Stimulated activated CD4-positive, alpha-beta T cell treated with anti-CD3 and anti-CD28 coated beads, Interleukin-2, amount 100 ng/mL, for 4 hours (primary cell): Measurements from ENCODE around the gene SUGCT.
"Not testable (repeated sequence)": the region's sequence is repeated elsewhere in the genome, so short reads cannot be mapped to it uniquely, and the experiment has no call there.

Source experiments
- DNase-seq: peaks from one replicate; pipeline ENCODE4 v3.0.0-alpha.2; 2020; ENCODE audit warnings: low read depth

Gene SUGCT

GRCh38 chr7:40580776-40581175, 446.0 kb downstream of the SUGCT start:
- no peak for DNase-seq

GRCh38 chr7:40582539-40582938, 447.7 kb downstream of the SUGCT start:
- no peak for DNase-seq

GRCh38 chr7:40583667-40584444, 449.1 kb downstream of the SUGCT start:
- DNase-seq, result no peak

DNA sequence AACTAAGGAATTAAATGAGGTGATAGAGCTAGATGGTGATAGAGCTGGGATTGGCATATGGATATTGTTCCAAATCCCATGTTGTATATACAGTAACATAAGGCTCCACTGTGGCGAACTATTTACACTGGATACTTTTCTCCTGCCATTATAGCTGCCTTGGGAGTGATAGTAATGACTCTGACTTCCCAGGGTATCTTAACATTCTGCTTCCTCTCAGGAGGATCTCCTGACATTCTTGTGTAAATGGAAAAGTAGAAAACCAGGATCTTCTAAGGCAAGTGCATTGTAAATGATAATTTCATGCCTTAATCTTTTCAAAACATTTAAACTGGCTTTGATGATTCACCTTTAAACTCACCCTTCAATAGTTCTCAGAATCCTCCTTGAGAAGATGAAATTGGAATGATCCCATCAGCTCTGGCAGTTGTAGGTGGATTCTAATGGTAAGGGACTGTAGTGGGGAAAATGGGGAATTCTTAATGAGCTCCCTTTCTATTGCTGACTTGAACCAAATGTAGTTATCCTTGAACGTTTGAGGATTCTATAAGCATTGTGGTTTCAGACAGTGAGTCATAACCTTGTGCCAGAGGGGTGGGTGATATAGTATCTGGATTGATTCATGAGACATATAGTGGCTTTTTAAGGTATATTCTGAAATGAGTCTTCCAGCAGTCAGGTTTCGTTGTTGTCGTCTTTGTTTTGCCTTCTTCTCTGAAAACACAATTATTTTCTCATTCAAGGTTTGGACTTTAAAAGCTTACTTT, 450.0 kb downstream of the SUGCT start:
- DNase-seq, result no peak

- DNase-seq, result no peak
These were observed 451.4 kb downstream of the SUGCT start for GRCh38 chr7:40586197-40586596.

DNA sequence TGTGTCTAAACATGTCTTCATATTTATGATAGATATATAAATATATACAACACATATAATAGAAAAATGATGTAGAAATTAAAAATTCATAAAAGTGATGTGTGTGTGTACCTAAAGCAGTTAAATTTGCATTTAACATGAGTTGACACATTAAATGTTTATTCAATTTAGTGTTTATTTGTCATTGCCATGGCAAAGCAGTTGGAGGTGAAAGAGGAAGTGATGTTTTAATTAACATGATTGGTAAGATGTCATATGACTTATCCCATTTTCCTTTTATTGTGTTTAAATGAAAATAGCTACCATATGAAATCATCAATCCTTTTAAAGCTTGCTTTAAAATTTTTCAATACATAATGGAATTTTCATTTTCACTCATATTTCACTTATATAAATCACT, 452.6 kb downstream of the SUGCT start:
- DNase-seq, result no peak

GRCh38 chr7:40595129-40595528, 460.3 kb downstream of the SUGCT start:
- DNase-seq, result no peak

GRCh38 chr7:40595832-40596231, 461.0 kb downstream of the SUGCT start:
- no peak for DNase-seq

DNA sequence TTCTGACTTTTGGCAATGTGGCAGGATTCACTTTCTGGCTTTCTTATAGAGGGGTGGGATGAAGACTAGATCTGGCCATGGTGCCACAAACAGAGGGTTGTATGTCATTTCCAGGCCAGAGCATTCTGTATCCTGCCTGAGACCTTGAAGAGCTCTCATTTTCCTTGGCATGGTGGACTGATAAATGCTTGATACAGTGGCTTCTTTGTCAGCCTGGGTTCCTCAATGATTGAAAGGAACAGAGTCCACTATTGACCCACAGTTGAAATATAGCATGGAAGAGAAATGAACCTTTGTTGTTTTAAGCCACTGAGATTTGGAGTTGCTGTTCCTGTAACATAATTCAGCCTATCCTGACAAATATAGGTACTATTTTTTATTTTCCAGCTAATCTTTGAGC, 462.7 kb downstream of the SUGCT start:
- no peak for DNase-seq

GRCh38 chr7:40598915-40599314, 464.1 kb downstream of the SUGCT start:
- no peak for DNase-seq

DNA sequence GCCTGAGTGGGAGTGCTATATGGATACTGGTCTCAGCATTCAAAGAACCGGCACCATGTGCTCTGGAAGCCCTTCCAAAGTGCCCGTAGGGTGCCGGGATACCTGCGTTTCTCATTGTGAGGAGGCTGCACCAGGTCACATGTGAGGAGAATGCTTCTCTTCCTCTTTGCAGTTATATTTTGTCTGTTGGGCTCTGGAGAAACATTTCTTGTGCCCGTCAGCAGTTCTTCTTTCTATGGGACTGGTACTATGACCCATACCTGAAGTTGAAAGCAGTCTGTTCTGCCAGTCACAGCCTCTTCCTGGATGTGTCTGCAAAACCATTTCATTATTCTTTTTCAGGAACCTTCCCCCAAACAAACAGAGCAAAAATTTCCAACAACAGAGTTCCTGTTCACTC, 465.0 kb downstream of the SUGCT start:
- no peak for DNase-seq

DNA sequence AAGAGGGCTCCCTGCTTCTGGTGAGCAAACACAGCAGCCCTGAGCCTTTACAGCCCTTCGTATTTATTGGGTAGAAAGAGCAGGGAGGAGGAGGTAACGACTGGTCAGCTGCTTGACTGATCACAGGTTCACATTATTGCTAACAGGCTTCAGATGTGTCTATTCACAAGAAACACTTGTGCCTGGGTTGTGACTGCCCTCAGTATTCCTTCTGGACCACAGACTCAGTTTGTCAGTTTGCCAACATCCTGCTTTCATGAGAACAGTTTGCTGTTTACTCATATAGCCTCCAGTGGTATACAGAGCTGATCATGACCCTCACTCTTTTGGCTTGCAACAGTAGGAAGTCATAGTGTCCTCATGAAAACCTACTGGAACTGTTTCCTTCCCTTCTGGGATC, 467.5 kb downstream of the SUGCT start:
- not testable (repeated sequence) for DNase-seq

DNA sequence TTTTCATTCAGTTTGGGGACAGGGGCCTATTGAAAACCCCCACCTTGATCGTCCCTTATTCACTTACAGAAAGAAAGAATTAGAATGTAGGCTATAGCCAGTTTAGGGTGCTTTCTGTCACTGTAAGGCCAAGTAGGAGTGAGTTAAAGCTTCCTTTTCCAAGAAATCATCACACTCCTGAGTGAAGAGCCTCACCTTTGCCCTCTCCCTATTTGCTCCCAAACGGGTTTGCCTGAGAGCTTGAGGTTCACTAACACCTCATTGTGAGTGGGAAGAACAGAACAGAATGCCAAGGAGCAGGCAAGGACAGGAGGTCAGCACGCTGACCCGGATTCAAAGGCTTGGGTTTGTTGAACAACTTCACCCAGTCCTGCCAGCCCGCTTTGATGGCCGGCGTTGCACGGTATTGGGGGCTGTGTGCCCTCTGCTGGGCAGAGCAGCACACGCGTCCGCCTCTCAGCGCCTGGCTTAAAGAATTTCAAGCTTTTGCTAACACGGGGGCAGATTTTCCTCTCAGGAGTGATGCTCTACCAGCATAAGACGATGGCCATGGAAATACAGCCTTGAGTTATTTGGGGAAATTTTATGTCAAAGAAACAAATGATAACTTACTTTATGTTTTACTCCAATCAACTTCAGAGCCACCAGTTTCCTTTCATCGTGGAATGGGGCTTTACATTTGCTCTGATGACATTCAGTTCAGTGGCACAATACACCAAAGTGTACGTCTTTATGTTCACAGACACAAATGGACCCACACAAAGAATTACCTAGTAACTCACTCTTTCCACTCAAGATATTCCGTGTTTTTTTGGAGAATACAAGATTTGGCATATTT, 470.0 kb downstream of the SUGCT start:
- DNase-seq, result no peak

DNA sequence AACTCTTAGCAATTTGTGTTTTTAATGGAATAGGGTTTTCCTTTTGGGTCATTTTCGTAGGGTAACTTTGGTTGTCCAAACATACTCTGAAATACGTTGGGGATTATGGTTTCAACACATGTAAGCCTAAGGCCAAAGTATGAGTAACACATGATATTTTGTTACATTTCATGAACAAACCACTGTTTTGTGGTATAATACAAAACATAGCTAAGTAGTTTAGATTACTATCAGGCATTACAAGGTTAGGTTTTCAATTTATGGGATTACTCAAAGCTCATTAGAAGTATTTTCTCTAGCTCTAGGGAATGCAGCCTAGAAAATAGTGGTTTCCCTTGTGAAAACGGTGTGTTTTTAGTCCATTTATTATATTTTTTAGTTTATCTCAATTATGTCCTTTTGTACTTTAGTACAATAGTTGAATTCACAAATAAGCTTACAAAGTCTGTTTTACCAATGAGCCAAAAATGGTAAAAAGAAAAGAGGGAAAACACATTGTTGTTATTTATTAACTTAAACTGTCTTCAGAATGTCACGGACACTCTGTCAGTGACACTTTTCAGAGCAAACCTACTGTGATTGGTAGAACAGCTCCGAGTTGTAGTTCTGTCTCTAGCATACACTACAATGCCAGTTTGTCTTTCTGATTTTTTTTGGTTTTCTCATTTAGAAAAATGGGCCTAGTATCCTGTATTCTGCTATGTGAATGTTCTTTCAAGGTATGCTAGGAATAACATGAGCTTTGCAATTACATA, 473.7 kb downstream of the SUGCT start:
- DNase-seq, result no peak

GRCh38 chr7:40610461-40610860, 475.7 kb downstream of the SUGCT start:
- no peak for DNase-seq

DNA sequence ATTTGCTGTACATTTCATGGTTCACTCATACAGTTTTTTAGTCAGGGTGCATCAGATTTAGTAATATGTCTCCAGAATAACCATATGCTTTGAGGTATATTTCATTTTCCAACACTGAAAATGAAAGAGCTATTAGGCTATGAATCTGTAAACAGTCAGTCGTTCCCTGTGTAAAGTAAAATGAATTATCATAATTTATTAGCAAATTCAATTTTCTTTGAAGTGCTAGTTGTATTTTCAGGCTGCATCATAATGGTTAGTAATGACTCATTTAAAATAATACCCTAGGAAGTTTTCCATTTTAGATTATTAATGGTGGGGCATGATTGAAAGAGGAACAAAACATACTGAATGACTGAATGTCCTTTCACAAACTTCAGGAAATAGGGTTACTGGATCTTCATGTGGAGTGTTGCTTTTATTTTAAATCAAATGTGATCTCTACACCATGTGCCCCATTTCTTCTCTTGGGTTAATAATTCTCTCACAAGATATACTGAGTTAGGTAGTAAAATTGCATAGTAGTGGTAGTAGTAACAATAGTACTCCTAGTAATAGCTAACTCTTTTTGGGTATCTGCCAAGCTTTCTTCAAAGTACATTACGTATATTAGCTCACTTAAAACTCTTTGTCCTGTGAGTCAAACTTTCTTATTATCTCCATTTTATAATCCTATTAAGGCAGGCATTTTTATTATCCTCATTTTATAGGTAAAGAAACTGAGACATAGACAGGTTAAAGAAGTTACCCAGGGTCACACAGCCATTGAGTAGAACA, 476.5 kb downstream of the SUGCT start:
- no peak for DNase-seq

- DNase-seq, result no peak
These were observed 477.5 kb downstream of the SUGCT start for GRCh38 chr7:40612298-40612697.

DNA sequence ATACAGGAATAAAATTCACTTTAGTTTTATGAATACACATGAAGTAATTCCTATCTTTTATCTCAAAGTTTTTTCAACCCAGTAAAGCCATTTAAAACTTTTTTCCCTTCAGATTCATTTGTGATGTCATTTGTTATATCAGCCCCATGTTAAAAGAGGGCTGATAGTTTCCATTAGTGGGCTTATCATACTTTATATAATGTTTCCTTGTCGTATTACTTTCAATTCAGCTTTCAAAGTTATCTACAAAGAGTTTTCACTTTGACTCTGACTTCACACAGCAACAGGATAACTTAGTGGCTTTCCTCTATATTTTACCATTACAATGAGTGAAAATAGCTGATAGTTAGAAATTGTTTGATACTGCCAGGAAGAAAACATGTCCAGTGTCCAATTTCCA, 484.8 kb downstream of the SUGCT start:
- DNase-seq, result no peak

DNA sequence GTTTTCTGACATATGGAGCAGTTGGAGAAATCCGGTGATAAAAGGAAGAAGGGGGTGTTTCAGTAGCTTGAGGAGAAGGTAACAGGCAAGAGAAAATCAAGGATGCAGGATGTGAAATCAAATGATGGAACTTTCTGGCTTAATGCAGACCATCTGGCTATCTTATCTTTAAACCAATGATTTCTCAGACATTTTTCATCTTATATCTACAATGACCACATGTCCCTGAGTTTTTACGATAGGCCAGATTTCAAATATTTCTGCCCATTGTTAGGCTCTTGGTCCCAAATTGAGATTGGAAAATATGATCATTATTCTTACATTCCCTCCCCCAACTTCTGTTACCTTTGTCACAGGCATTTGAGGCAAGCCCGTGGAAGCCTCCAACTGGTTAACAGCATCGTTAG, 486.8 kb downstream of the SUGCT start:
- no peak for DNase-seq

DNA sequence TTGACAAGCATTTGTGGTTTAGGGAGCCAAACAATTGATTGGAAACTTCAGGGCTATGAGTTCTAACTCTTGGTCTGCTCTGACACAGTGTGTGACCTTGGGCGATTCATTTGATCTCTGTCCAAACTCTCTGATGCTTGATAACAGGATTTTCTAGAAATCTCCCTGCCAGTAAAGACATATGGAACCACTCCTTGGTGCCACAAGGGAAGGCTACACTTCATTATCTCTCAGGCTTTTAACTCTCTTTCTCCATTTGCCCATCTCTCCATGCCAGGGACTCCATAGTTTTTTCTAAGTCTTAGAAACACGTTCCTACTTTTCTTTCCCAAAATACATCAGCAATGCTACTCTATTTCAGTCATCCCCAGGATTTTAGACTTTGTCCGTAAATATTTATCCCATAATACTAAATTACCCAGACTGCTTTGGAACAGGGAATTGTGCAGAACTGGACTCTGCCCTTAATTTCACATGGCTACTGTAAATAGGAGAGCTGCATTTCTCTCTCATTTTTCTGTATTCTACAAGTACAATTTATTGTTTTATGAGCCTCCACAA, 488.2 kb downstream of the SUGCT start:
- no peak for DNase-seq

DNA sequence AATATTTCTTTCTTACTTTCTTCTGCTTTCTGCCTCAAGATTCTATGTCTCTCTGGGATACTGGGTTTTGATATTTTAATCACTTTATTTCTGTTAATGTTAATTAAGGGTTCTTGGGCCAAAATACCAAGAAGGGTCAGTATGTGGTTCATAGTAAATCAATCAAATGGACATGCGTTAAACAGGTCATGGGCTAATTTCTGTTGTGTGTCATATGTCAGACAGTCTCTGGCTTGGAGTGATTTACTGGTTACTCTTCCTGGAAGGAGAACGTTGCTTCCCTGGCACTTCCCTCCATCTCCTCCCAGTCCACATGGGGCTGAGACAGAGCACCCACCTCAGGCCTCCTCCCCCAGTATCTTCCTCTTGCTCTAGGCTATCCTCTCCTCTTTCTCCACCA, 489.1 kb downstream of the SUGCT start:
- DNase-seq, result no peak
